H1 (cell line): ENCODE results near the gene WDFY4. TPM values are rescaled to one million over a fixed set of nuclear protein-coding genes. Genes with fewer than 3 reads are reported as not detected.

Experiments used
- CTCF ChIA-PET: fragments of 300-600 bp; sonication (Branson Sonifier 250); formaldehyde crosslinking; loops from one replicate; lab custom pipeline; 2021; ENCODE audit not compliant: partially characterized antibody; lab: Charles Lee
- POLR2A ChIA-PET: fragments of 300-600 bp; sonication (Branson Sonifier 250); formaldehyde crosslinking; loops from one replicate; lab custom pipeline; 2021; ENCODE audit warnings: inconsistent platforms; ENCODE audit not compliant: partially characterized antibody; lab: Charles Lee
- DNase-seq, 2 experiments: peaks; one replicate each; pipeline versions ENCODE4 v3.0.0 to v3.0.0-alpha.2; 2010 to 2022; ENCODE audit warnings: low spot score in 2 of 2, low read depth in 1 of 2, mixed read lengths in 1 of 2
- FAIRE-seq: peaks from 2 replicates; lab custom pipeline; 2011; peaks lifted over from hg19 to GRCh38; lab: Jason Lieb, UNC
- H2AFZ ChIP-seq: 2 replicates; pipeline ENCODE4 v1.8.1; 2012; ENCODE audit warnings: low read length, inconsistent platforms
- H2AK5ac ChIP-seq: 2 replicates; pipeline ENCODE4 v1.6.1; 2013; ENCODE audit warnings: low read depth, low read length
- H2BK120ac ChIP-seq: replicated peaks from 2 replicates; pipeline ENCODE3; 2013; ENCODE audit warnings: low read depth, low read length, inconsistent platforms
- H2BK12ac ChIP-seq: 2 replicates; pipeline ENCODE4 v1.6.1; 2013; ENCODE audit warnings: low read depth, low read length
- H2BK15ac ChIP-seq: 2 replicates; pipeline ENCODE4 v1.6.1; 2013; ENCODE audit warnings: low read length
- H2BK20ac ChIP-seq: 2 replicates; pipeline ENCODE4 v1.6.1; 2013; ENCODE audit warnings: low read length
- H2BK5ac ChIP-seq: 2 replicates; pipeline ENCODE4 v1.6.1; 2013; ENCODE audit warnings: low read depth, low read length
- H3K14ac ChIP-seq: 2 replicates; pipeline ENCODE4 v1.6.1; 2013; ENCODE audit warnings: inconsistent platforms; ENCODE audit not compliant: insufficient read length
- H3K18ac ChIP-seq: 2 replicates; pipeline ENCODE4 v1.6.1; 2013; ENCODE audit warnings: low read length; ENCODE audit errors: extremely low read depth
- H3K23ac ChIP-seq: 2 replicates; pipeline ENCODE4 v1.6.1; 2013; ENCODE audit warnings: inconsistent platforms; ENCODE audit not compliant: insufficient read length
- H3K23me2 ChIP-seq: 2 replicates; pipeline ENCODE4 v1.6.1; 2013; ENCODE audit warnings: low read depth, low read length
- H3K27ac ChIP-seq: 2 replicates; pipeline ENCODE4 v1.6.1; 2011; ENCODE audit warnings: low read depth, low read length, inconsistent platforms
- H3K27me3 ChIP-seq, 4 experiments: replicated peaks in 1 of 4; 1 replicate in 1 of 4; 2 replicates in 3 of 4; pipeline versions ENCODE4 v1.6.1 to v1.8.1; 2011 to 2013; ENCODE audit warnings: low read length in 3 of 4, mild to moderate bottlenecking in 3 of 4, inconsistent platforms in 2 of 4, mixed read lengths in 2 of 4, moderate library complexity in 1 of 4; ENCODE audit not compliant: control insufficient read depth in 3 of 4, insufficient read depth in 3 of 4; ENCODE audit errors: extremely low read depth in 1 of 4
- H3K36me3 ChIP-seq, 4 experiments: 2 replicates each; pipeline versions ENCODE4 v1.6.1 to v1.8.1; 2011 to 2013; ENCODE audit warnings: mild to moderate bottlenecking in 4 of 4, low read length in 3 of 4, moderate library complexity in 2 of 4, control low read depth in 1 of 4, inconsistent platforms in 1 of 4; ENCODE audit not compliant: insufficient read depth in 4 of 4, control insufficient read depth in 2 of 4
- H3K4ac ChIP-seq: replicated peaks from 2 replicates; pipeline ENCODE3; 2013; ENCODE audit warnings: low read length, low read depth, mixed read lengths, inconsistent platforms; ENCODE audit not compliant: insufficient read length
- H3K4me1 ChIP-seq, 4 experiments: replicated peaks in 1 of 4; 1 replicate in 1 of 4; 2 replicates in 3 of 4; pipeline versions ENCODE4 v1.6.1 to v1.8.1; 2011 to 2013; ENCODE audit warnings: low read length in 3 of 4, inconsistent platforms in 2 of 4, mixed read lengths in 1 of 4; ENCODE audit not compliant: insufficient read depth in 4 of 4, control insufficient read depth in 3 of 4
- H3K4me2 ChIP-seq, 2 experiments: 2 replicates each; pipeline versions ENCODE4 v1.6.1 to v1.8.1; 2011 to 2013; ENCODE audit warnings: low read depth in 2 of 2, low read length in 2 of 2, control low read depth in 1 of 2, inconsistent platforms in 1 of 2, mild to moderate bottlenecking in 1 of 2; ENCODE audit not compliant: insufficient read depth in 1 of 2
- H3K4me3 ChIP-seq, 4 experiments: fragments of 200-600, 300-600 bp in 1 of 4; sonication (generic), shearing (Covaris generic), sonication (Bioruptor Twin) in 1 of 4; 2 replicates each; pipeline versions ENCODE4 v1.5.1 to v1.8.1; 2011 to 2016; ENCODE audit warnings: low read length in 4 of 4, low read depth in 3 of 4, control low read depth in 2 of 4, inconsistent platforms in 2 of 4, mild to moderate bottlenecking in 2 of 4, mixed read lengths in 1 of 4, moderate library complexity in 1 of 4; ENCODE audit not compliant: insufficient read depth in 2 of 4; ENCODE audit errors: extremely low read depth in 1 of 4
- H3K56ac ChIP-seq: replicated peaks from 2 replicates; pipeline ENCODE3; 2013; ENCODE audit warnings: low read depth, mild to moderate bottlenecking, mixed read lengths, low read length, inconsistent platforms; ENCODE audit not compliant: insufficient read length
- H3K79me1 ChIP-seq: 2 replicates; pipeline ENCODE4 v1.6.1; 2013; ENCODE audit warnings: low read depth, low read length, control low read depth
- H3K79me2 ChIP-seq, 2 experiments: 2 replicates each; pipeline versions ENCODE4 v1.6.1 to v1.8.1; 2012 to 2013; ENCODE audit warnings: low read length in 2 of 2, mild to moderate bottlenecking in 2 of 2, inconsistent platforms in 1 of 2; ENCODE audit not compliant: insufficient read depth in 2 of 2, control insufficient read depth in 1 of 2
- H3K9ac ChIP-seq, 4 experiments: replicated peaks in 1 of 4; 1 replicate in 1 of 4; 2 replicates in 3 of 4; pipeline versions ENCODE4 v1.6.1 to v1.8.1; 2011 to 2013; ENCODE audit warnings: low read depth in 3 of 4, low read length in 3 of 4, control low read depth in 2 of 4, mild to moderate bottlenecking in 2 of 4, moderate library complexity in 2 of 4, inconsistent platforms in 1 of 4; ENCODE audit errors: extremely low read depth in 1 of 4
- H3K9me3 ChIP-seq, 2 experiments: 2 replicates each; pipeline versions ENCODE4 v1.6.1 to v1.8.1; 2012 to 2013; ENCODE audit warnings: mild to moderate bottlenecking in 2 of 2, moderate library complexity in 2 of 2, control low read depth in 1 of 2, inconsistent platforms in 1 of 2, low read depth in 1 of 2, low read length in 1 of 2, mixed read lengths in 1 of 2; ENCODE audit not compliant: insufficient read depth in 2 of 2
- H4K20me1 ChIP-seq, 2 experiments: replicated peaks in 1 of 2; 2 replicates each; pipeline versions ENCODE3 to v1.8.1; 2011 to 2013; ENCODE audit warnings: inconsistent platforms in 2 of 2, low read length in 2 of 2, mild to moderate bottlenecking in 1 of 2; ENCODE audit not compliant: insufficient read depth in 2 of 2, control insufficient read depth in 1 of 2
- H4K5ac ChIP-seq: 2 replicates; pipeline ENCODE4 v1.6.1; 2013; ENCODE audit warnings: low read length, low read depth, mixed read lengths, inconsistent platforms; ENCODE audit not compliant: insufficient read length
- H4K8ac ChIP-seq: 2 replicates; pipeline ENCODE4 v1.8.0; 2013; ENCODE audit warnings: mild to moderate bottlenecking, moderate library complexity, low read length, inconsistent platforms; ENCODE audit not compliant: insufficient read depth; ENCODE audit errors: extremely low read depth
- H4K91ac ChIP-seq: replicated peaks from 2 replicates; pipeline ENCODE3; 2013; ENCODE audit warnings: low read length, mixed read lengths, inconsistent platforms; ENCODE audit not compliant: insufficient read length
- EGR1 ChIP-seq: IDR thresholded peaks from 2 replicates; pipeline ENCODE4 v1.6.1; 2011; ENCODE audit warnings: low read depth, low read length, borderline replicate concordance
- JUND ChIP-seq: IDR thresholded peaks from 2 replicates; pipeline ENCODE4 v1.6.1; 2011; ENCODE audit warnings: mild to moderate bottlenecking, improper control_type of control experiment, low read length
- POLR2A ChIP-seq, 2 experiments: IDR thresholded peaks; 1 replicate in 1 of 2; 2 replicates in 1 of 2; pipeline ENCODE4 v1.6.1; 2011; ENCODE audit warnings: low read depth in 2 of 2, low read length in 2 of 2, mild to moderate bottlenecking in 2 of 2; ENCODE audit errors: control extremely low read depth in 1 of 2
- TAF7 ChIP-seq: optimal IDR thresholded peaks from 2 replicates; pipeline ENCODE3; 2011; ENCODE audit warnings: low read depth, mild to moderate bottlenecking, inconsistent platforms, low read length, moderate library complexity, borderline replicate concordance
- TEAD4 ChIP-seq: IDR thresholded peaks from 2 replicates; pipeline ENCODE4 v1.6.1; 2012; ENCODE audit warnings: low read depth, low read length, inconsistent platforms, mixed read lengths
- ZNF274 ChIP-seq: IDR thresholded peaks from 2 replicates; pipeline ENCODE4 v1.7.0; 2012; ENCODE audit warnings: low read length, borderline replicate concordance; ENCODE audit errors: extremely low read depth
- WGBS, 2 experiments: shearing (Covaris generic) in 1 of 2; methylation state at CpG; one replicate each; pipeline versions ENCODE4 v1.1.6 to v1.1.7; 2013 to 2015; ENCODE audit warnings: low lambda C conversion rate in 2 of 2, mixed read lengths in 2 of 2, inconsistent platforms in 1 of 2, low coverage in 1 of 2, missing lambda C conversion rate in 1 of 2; ENCODE audit not compliant: insufficient replicate concordance in 2 of 2, insufficient coverage in 1 of 2, insufficient read length in 1 of 2; ENCODE audit errors: extremely low coverage in 1 of 2, missing lambda C conversion rate in 1 of 2; 5-methylcytosine and 5-hydroxymethylcytosine counted together
- polyA plus RNA-seq, 7 experiments: library from polyadenylated mRNA; depleted of rRNA in 3 of 7; stranded (reverse) in 5 of 7; unstranded in 2 of 7; fragments of >200 nt in 5 of 7; fragments of 200-250 nt in 2 of 7; gene quantifications; 1 replicate in 5 of 7; 2 replicates in 1 of 7; 4 replicates in 1 of 7; pipeline versions ENCODE4 v1.2.1 to v1.2.3, GENCODE V29; 2011 to 2013; ENCODE audit warnings: missing spikeins in 2 of 7, mixed read lengths in 2 of 7
- total RNA-seq: library from RNA; stranded (reverse); fragmentation: NEBNext Ultra II Directional; extraction: Animal tissue kit (Norgen Biotek cat#: 25700); gene quantifications from 2 replicates; pipeline ENCODE4 v1.2.1, GENCODE V29; 2021
- TF ChIP-seq, protein P1 (sequence below): IDR thresholded peaks from 2 replicates; pipeline ENCODE4 v1.6.1; 2012; ENCODE audit warnings: inconsistent platforms

WDFY4 gene
- total and polyA plus RNA-seq, 2 of the 8 experiments (the other 6 are each of a cell fraction or from before 2014, with no cell fraction given), result not detected

DNA sequence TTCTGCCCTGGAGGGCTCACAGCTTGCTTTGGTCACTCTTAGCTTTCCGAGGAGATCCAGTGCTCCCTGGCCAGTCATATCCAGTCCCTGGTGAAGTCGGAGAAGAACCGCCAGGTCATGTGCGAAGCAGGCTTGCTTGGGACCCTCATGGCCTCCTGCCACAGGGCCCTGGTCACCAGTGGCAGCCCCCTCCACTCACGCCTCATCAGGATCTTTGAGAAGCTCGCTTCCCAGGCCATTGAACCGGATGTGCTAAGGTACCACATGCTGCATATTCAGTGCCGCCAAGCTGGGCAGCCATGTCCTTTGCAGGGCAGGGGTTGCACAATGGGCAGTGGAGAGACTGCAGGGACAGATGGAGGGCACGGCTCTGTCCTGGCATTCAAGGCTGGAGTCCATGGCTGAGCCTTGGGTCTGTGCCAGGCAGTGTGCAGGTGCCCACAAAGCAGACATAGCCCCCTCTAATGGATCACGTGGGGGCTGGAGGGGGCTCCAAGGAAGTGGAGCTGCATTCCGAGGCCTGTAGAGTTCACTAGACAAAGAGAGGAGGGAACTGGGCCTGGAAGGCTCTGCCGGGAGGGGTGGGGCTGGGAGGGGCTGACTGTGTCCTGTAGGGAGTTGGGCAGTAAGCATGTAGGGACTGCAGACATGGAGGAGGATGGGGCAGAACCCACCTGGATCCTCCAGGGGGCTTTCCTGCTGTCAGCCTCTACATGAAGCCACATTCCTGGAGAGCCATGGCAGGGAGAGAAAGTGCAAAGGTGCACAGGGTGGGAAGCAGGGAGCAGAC lies 89.9 kb downstream of the WDFY4 start:
- Histone ChIP-seq H3K79me1 (no peaks in the 10 kb centered on the region), H4K20me1 (peaks cover 0 to 2% of the 10 kb centered on the region in 2 experiments), H3K4me2 (no peak overlapping the region), H3K9me3 (no peaks in the 10 kb centered on the region), H3K23ac (no peak overlapping the region), H2AFZ (no peak overlapping the region; the same call in 1 of the 2 replicates), H3K14ac (no peak overlapping the region), H2BK120ac (no peak overlapping the region), H2AK5ac (no peak overlapping the region), H3K4me3 (no peak overlapping the region), H3K36me3 (no peaks in the 10 kb centered on the region), H3K18ac (no peak overlapping the region), H3K4ac (peak overlapping the region; percentile 75), H4K91ac (no peak overlapping the region), H3K79me2 (no peaks in the 10 kb centered on the region), H3K27ac (no peak overlapping the region), H2BK12ac (no peak overlapping the region), H3K4me1 (peaks cover 0 to 2% (median 0%) of the 10 kb centered on the region in 4 experiments; a peak in 3 of 7 replicates), H3K56ac (no peak overlapping the region), H2BK5ac (no peak overlapping the region), H4K8ac (no peak overlapping the region), H3K27me3 (no peaks in the 10 kb centered on the region), H3K23me2 (no peaks in the 10 kb centered on the region), H3K9ac (no peak overlapping the region), H2BK15ac (no peak overlapping the region), H4K5ac (no peak overlapping the region), H2BK20ac (no peak overlapping the region)
- FAIRE-seq (no peak), DNase-seq (no peak)
- ChIA-PET POLR2A (no interaction called here), CTCF (interaction anchor here (0.9 to 2.3 kb wide), 4 partner anchors 10 to 118 kb away, joined by 3 to 10 read pairs (median 4); no protein-coding TSS in a partner anchor)
- WGBS, 2 experiments, result 94% methylated on average over 11 of the region's 12 CpGs; no CpG with 5 or more reads in 1 of the 2 experiments
- TF ChIP-seq POLR2A (IDR thresholded peaks at IDR 0.05; ENCODE audit: control extremely low read depth in 1 of 2, low read depth in 2 of 2, low read length in 2 of 2) (no peak), JUND (no peak), TEAD4 (no peak), EGR1 (no peak), ZNF274 (no peak), TAF7 (no peak)
- TF ChIP-seq, protein P1, sequence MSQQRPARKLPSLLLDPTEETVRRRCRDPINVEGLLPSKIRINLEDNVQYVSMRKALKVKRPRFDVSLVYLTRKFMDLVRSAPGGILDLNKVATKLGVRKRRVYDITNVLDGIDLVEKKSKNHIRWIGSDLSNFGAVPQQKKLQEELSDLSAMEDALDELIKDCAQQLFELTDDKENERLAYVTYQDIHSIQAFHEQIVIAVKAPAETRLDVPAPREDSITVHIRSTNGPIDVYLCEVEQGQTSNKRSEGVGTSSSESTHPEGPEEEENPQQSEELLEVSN, result no peak
